ENCODE results near the gene ZNF681. TPM values are rescaled to one million over a fixed set of nuclear protein-coding genes. Genes with fewer than 3 reads are reported as not detected.

ZNF681 gene
- total and polyA plus RNA-seq, 10 of the 15 experiments (the other 5 are each of a cell fraction or from before 2014, with no cell fraction given) = 0.11 to 0.41 (median 0.24) TPM; not detected in 1

DNA sequence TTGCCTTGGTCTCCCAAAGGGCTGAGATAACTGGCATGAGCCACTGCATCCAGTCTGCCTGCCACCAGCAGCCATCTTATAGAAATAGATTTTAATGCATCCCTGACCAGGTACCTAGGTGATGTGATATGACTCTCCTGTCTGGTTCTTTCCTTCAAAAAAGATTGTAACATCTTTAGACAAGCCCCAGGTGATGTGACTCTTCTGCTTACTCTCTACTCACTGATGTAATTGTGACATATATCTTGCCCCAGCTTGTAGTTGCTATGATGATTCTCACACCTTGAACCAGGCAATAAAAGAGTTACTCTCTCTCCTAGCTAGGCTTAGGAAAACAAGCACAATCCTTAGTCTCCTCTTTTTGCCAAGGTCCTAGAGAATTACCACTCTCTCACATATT lies 30.6 kb upstream of the ZNF681 start:
- ChIA-PET RAD21 (ENCODE audit: unreplicated experiment) (no interaction called here), SMC1A (ENCODE audit: uncharacterized antibody, unreplicated experiment) (no interaction called here), CTCF (no interaction called here), POLR2A (no interaction called here)
- no peak overlapping the region for H2AFZ ChIP-seq (ENCODE audit: control insufficient read depth, low read depth, low read length)
- no peak overlapping the region for H3K9ac ChIP-seq (ENCODE audit: control insufficient read depth, insufficient read depth, low read length)
- BruUV-seq (replicated peaks) = no TSS peak
- no peak for ATAC-seq
- H3K27ac ChIP-seq (ENCODE audit: control insufficient read depth, insufficient read depth) = no peak overlapping the region
- no peaks in the 10 kb centered on the region for H3K79me2 ChIP-seq (ENCODE audit: control insufficient read depth, insufficient read depth, low read length)
- no peaks in the 10 kb centered on the region for H4K20me1 ChIP-seq (ENCODE audit: control insufficient read depth, insufficient read depth)
- FAIRE-seq = no peak
- DNase-seq (ENCODE audit: low read depth, low spot score) = no peak
- intact Hi-C loops (cut with micrococcal nuclease; ENCODE audit: unreplicated experiment) (no loop called here), in situ Hi-C loops (cut with MboI) (no loop called here)
- no peak overlapping the region for H3K4me3 ChIP-seq
- H3K4me2 ChIP-seq (ENCODE audit: control insufficient read depth, insufficient read depth) = no peak overlapping the region
- H3K27me3 ChIP-seq (replicated peaks in 1 of 2; ENCODE audit: control insufficient read depth in 2 of 2, insufficient read depth in 2 of 2, low read length in 1 of 2) = no peaks in the 10 kb centered on the region
- no peaks in the 10 kb centered on the region; the same call in 2 of the 3 replicates for H3K9me3 ChIP-seq (replicated peaks; ENCODE audit: control insufficient read depth, insufficient read depth, low read length)
- no peaks in the 10 kb centered on the region for H3K4me1 ChIP-seq (ENCODE audit: control insufficient read depth, insufficient read depth, low read length)
- H3K36me3 ChIP-seq (ENCODE audit: control insufficient read depth in 2 of 2, insufficient read depth in 2 of 2, low read length in 1 of 2) = no peaks in the 10 kb centered on the region
- TF ChIP-seq ETV6 (conservative IDR thresholded peaks at IDR 0.05 in 1 of 2, IDR thresholded peaks at IDR 0.05 in 1 of 2; ENCODE audit: borderline replicate concordance in 1 of 2, low read depth in 1 of 2) (no peak), ZNF384 (IDR thresholded peaks at IDR 0.05; ENCODE audit: borderline replicate concordance, low read depth, low read length) (no peak), ATF7 (IDR thresholded peaks at IDR 0.05; ENCODE audit: low read depth) (no peak), NR2C1 (IDR thresholded peaks at IDR 0.05) (no peak), TBL1XR1 (IDR thresholded peaks at IDR 0.05; ENCODE audit: low read depth, low read length) (no peak), PML (IDR thresholded peaks at IDR 0.05; ENCODE audit: low read length) (no peak), POLR2AphosphoS2 (IDR thresholded peaks at IDR 0.05; ENCODE audit: low read depth, low read length) (no peak), CEBPB (IDR thresholded peaks at IDR 0.05; ENCODE audit: borderline replicate concordance in 1 of 2, low read depth in 2 of 2, low read length in 2 of 2) (no peak)
- TF ChIP-seq, protein P1, sequence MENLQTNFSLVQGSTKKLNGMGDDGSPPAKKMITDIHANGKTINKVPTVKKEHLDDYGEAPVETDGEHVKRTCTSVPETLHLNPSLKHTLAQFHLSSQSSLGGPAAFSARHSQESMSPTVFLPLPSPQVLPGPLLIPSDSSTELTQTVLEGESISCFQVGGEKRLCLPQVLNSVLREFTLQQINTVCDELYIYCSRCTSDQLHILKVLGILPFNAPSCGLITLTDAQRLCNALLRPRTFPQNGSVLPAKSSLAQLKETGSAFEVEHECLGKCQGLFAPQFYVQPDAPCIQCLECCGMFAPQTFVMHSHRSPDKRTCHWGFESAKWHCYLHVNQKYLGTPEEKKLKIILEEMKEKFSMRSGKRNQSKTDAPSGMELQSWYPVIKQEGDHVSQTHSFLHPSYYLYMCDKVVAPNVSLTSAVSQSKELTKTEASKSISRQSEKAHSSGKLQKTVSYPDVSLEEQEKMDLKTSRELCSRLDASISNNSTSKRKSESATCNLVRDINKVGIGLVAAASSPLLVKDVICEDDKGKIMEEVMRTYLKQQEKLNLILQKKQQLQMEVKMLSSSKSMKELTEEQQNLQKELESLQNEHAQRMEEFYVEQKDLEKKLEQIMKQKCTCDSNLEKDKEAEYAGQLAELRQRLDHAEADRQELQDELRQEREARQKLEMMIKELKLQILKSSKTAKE (IDR thresholded peaks at IDR 0.05; ENCODE audit: low read depth, poor library complexity, severe bottlenecking) = no peak
